ENCODE data around the gene ATP6V1B1. TPM values are rescaled to one million over a fixed set of nuclear protein-coding genes. Genes with fewer than 3 reads are reported as not detected.

ATP6V1B1 gene
- total RNA-seq, 1 experiment from 2014 or later: not detected

GRCh38 chr2:71003966-71004755 lies 68.5 kb downstream of the ATP6V1B1 start:
- Histone ChIP-seq H4K20me1 (ENCODE audit: low read length) (no peaks in the 10 kb centered on the region), H3K9me2 (replicated peaks; ENCODE audit: low read length) (no peaks in the 10 kb centered on the region), H2AFZ (ENCODE audit: low read length) (no peak overlapping the region), H3K9ac (ENCODE audit: low read length) (no peak overlapping the region), H3K4me3 (ENCODE audit: low read length) (no peak overlapping the region), H3K27me3 (ENCODE audit: low read length) (no peaks in the 10 kb centered on the region), H3K36me3 (ENCODE audit: low read depth, low read length) (no peaks in the 10 kb centered on the region), H3F3A (ENCODE audit: low read length, unreplicated experiment) (no peaks in the 10 kb centered on the region), H3K79me2 (ENCODE audit: low read length) (no peaks in the 10 kb centered on the region), H3K4me1 (ENCODE audit: insufficient read depth, low read length) (no peaks in the 10 kb centered on the region), H3K9me3 (ENCODE audit: low read length) (no peaks in the 10 kb centered on the region), H3K27ac (ENCODE audit: low read length) (no peak overlapping the region), H3K4me2 (ENCODE audit: low read length) (no peak overlapping the region)
- no TSS peak for BruUV-seq (replicated peaks)
- POLR2A ChIA-PET (ENCODE audit: unreplicated experiment): no interaction called here
- CTCF ChIA-PET: no interaction called here
- no peak for ATAC-seq
- no peak for DNase-seq
- intact Hi-C loops (cut with micrococcal nuclease): no loop called here
- no peak for TF ChIP-seq EZH2phosphoT487 (IDR thresholded peaks at IDR 0.05; ENCODE audit: borderline replicate concordance, low read length)
- TF ChIP-seq EZH2 (IDR thresholded peaks at IDR 0.05; ENCODE audit: low read length, unreplicated experiment): no peak
- TF ChIP-seq CTCF (conservative IDR thresholded peaks at IDR 0.05; ENCODE audit: low read depth, low read length): no peak

- no peak for TF ChIP-seq EZH2phosphoT487 (IDR thresholded peaks at IDR 0.05; ENCODE audit: borderline replicate concordance, low read length)
- TF ChIP-seq EZH2 (IDR thresholded peaks at IDR 0.05; ENCODE audit: low read length, unreplicated experiment): no peak
- TF ChIP-seq CTCF (conservative IDR thresholded peaks at IDR 0.05; ENCODE audit: low read depth, low read length): no peak
- no peaks in the 10 kb centered on the region for H3K9me2 ChIP-seq (replicated peaks; ENCODE audit: low read length)
- H3K9me3 ChIP-seq (ENCODE audit: low read length): no peaks in the 10 kb centered on the region
- ATAC-seq (no peak), DNase-seq (no peak)
- H3K4me1 ChIP-seq (ENCODE audit: insufficient read depth, low read length): no peaks in the 10 kb centered on the region
- no peaks in the 10 kb centered on the region for H4K20me1 ChIP-seq (ENCODE audit: low read length)
- no peak overlapping the region for H3K4me3 ChIP-seq (ENCODE audit: low read length)
- H3K79me2 ChIP-seq (ENCODE audit: low read length): no peaks in the 10 kb centered on the region
- ChIA-PET POLR2A (ENCODE audit: unreplicated experiment) (no interaction called here), CTCF (no interaction called here)
- no peaks in the 10 kb centered on the region for H3K27me3 ChIP-seq (ENCODE audit: low read length)
- no peak overlapping the region for H3K4me2 ChIP-seq (ENCODE audit: low read length)
- no TSS peak for BruUV-seq (replicated peaks)
- no peak overlapping the region for H3K27ac ChIP-seq (ENCODE audit: low read length)
- no peak overlapping the region for H2AFZ ChIP-seq (ENCODE audit: low read length)
- H3K9ac ChIP-seq (ENCODE audit: low read length): no peak overlapping the region
- no peaks in the 10 kb centered on the region for H3F3A ChIP-seq (ENCODE audit: low read length, unreplicated experiment)
- H3K36me3 ChIP-seq (ENCODE audit: low read depth, low read length): no peaks in the 10 kb centered on the region
- intact Hi-C loops (cut with micrococcal nuclease): no loop called here
Observed at GRCh38 chr2:71004857-71005256, 69.2 kb downstream of the ATP6V1B1 start.

Measured in PC-3 (cell line).